DND-41 (cell line): ENCODE data around the gene ANK3.

Source experiments
- CTCF ChIP-seq: IDR thresholded peaks from 2 replicates; pipeline ENCODE4 v1.5.1; 2012; ENCODE audit warnings: borderline replicate concordance, low read length, moderate library complexity, mild to moderate bottlenecking; ENCODE audit not compliant: poor library complexity, severe bottlenecking; ENCODE audit errors: extremely low read depth
- EZH2 ChIP-seq: IDR thresholded peaks from 3 replicates; pipeline ENCODE4 v1.6.1; 2012; ENCODE audit warnings: borderline replicate concordance, low read depth, mild to moderate bottlenecking, moderate library complexity, low read length, inconsistent platforms; ENCODE audit not compliant: severe bottlenecking

- TF ChIP-seq CTCF: no peak
- no peak for TF ChIP-seq EZH2
Observed at GRCh38 chr10:59991661-59992060, 398.0 kb downstream of the ANK3 start.
